Testis (tissue), 2 donors: ENCODE data around the gene NEDD9.

Experiments used
- POLR2A ChIP-seq: fragments of 450-650 bp; IDR thresholded peaks from one replicate; pipeline ENCODE4 v1.6.1; 2017; ENCODE audit warnings: antibody characterized with exemption, mild to moderate bottlenecking, moderate library complexity
- TF ChIP-seq, protein P1 (sequence below), 3 experiments: fragments of 450-650 bp in 2 of 3; fragments of 200-600 bp in 1 of 3; sonication (generic) in 1 of 3; IDR thresholded peaks; one replicate each; pipeline ENCODE4 v1.5.1; 2016 to 2019; ENCODE audit warnings: antibody characterized with exemption in 3 of 3, mild to moderate bottlenecking in 2 of 3, moderate library complexity in 1 of 3

DNA sequence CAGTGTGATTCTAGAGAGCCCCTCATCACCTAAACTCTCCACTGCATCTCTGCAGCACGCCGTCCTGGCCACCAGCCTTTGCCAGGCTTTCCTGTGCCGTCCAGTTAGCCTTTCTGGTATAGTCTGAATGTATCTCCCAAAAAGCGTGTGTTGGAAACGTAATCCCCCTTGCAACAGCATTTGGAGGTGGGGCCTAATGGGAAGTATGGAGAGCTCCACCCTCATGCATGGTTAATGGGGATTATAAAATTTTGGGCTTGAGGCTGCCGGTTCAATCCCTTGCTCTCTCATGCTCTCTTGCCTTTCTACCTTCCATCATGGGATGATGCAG lies 53.4 kb downstream of the NEDD9 start:
- TF ChIP-seq, protein P1, sequence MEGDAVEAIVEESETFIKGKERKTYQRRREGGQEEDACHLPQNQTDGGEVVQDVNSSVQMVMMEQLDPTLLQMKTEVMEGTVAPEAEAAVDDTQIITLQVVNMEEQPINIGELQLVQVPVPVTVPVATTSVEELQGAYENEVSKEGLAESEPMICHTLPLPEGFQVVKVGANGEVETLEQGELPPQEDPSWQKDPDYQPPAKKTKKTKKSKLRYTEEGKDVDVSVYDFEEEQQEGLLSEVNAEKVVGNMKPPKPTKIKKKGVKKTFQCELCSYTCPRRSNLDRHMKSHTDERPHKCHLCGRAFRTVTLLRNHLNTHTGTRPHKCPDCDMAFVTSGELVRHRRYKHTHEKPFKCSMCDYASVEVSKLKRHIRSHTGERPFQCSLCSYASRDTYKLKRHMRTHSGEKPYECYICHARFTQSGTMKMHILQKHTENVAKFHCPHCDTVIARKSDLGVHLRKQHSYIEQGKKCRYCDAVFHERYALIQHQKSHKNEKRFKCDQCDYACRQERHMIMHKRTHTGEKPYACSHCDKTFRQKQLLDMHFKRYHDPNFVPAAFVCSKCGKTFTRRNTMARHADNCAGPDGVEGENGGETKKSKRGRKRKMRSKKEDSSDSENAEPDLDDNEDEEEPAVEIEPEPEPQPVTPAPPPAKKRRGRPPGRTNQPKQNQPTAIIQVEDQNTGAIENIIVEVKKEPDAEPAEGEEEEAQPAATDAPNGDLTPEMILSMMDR (IDR thresholded peaks at IDR 0.05) = no peak
- no peak for TF ChIP-seq POLR2A
